Testis (tissue), 2 donors: ENCODE results near the gene MMP28.

Experiments used
- CTCF ChIP-seq, 3 experiments: fragments of 450-650 bp in 2 of 3; fragments of 200-600 bp in 1 of 3; sonication (generic) in 1 of 3; IDR thresholded peaks; one replicate each; pipeline ENCODE4 v1.5.1; 2016 to 2019; ENCODE audit warnings: antibody characterized with exemption in 3 of 3, mild to moderate bottlenecking in 2 of 3, moderate library complexity in 1 of 3
- POLR2A ChIP-seq: fragments of 450-650 bp; IDR thresholded peaks from one replicate; pipeline ENCODE4 v1.6.1; 2017; ENCODE audit warnings: antibody characterized with exemption, mild to moderate bottlenecking, moderate library complexity

- TF ChIP-seq CTCF (IDR thresholded peaks at IDR 0.05) (no peak), POLR2A (no peak)
These were observed 68.4 kb downstream of the MMP28 start for GRCh38 chr17:35726953-35727460.
